Hematopoietic multipotent progenitor cell treated with erythropoietin and hydrocortisone succinate and interleukin-3 and kit ligand, for 8 days (in vitro differentiated cells): ENCODE data around the gene EFEMP1.

Experiments used
- DNase-seq: peaks from one replicate; pipeline ENCODE4 v3.0.0-alpha.2; 2015

EFEMP1 gene

DNA sequence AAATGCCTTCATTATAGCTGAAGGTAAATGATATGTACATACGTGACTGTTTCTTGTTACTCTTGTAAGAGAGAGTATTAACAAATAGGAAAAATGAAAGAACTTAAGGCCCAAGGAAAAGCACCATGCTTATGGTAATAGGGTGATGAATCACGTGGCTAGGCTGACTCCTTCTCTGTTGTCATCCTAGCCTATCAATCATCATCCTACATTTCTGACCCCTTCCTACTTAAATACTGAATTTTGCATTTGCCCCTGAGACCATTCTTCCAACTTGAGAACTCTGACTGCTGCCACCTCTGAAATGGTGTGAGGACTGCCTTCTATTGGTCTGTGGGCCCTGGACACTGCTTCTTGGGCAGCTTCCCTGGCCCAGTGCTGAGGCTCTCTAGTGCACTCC is 28.9 kb downstream of the EFEMP1 start:
- DNase-seq = no peak

GRCh38 chr2:55891671-55892094 is 31.9 kb downstream of the EFEMP1 start:
- DNase-seq = no peak

GRCh38 chr2:55888936-55889335 is 34.6 kb downstream of the EFEMP1 start:
- DNase-seq = no peak

DNA sequence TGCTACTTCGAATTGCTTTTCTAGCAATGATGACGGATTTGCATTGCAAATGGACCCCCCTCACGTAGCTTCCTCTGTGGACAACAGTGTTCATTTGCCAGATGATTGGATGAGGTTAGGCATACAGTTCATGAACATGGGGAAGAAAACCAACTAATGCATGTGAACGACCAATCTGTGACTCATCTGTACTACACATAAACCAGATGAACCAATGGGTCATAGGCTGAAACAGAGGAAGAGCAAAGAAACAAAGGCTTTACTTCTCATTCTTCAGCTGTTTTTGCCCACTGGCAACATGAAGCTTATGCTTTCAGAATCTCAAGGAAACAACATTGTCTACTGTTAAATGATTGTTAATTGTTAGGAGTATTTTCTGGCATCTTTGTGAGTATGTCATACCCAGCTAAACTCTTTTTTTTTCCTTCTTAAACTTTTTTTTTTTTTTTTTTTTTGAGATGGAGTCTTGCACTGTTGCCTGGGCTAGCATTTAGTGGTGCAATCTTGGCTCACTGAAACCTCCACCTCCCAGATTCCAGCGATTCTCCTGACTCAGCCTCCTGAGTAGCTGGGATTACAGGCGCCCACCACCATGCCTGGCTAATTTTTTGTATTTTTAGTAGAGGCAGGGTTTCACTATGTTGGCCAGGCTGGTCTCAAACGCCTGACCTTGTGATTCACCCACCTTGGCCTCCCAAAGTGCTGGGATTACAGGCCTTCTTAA is 35.5 kb downstream of the EFEMP1 start:
- no peak for DNase-seq

- no peak for DNase-seq
Measured at GRCh38 chr2:55887351-55887750, 36.2 kb downstream of the EFEMP1 start.

DNA sequence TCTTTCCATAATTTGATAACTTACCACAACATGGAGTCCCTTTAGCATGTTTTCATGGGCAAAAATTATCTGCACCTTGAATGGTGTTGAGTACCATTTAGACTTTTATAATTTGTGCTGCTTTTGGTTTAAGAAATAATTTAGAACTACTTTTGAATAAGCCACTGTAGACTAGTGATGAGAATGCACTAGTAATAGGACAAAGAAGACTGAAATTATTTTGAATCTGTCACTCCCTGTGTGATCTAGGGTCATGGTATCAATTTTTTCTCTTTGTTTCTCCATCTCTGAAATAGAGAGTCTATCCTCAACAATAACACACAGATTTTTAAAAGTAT is 37.7 kb downstream of the EFEMP1 start:
- DNase-seq = no peak

DNA sequence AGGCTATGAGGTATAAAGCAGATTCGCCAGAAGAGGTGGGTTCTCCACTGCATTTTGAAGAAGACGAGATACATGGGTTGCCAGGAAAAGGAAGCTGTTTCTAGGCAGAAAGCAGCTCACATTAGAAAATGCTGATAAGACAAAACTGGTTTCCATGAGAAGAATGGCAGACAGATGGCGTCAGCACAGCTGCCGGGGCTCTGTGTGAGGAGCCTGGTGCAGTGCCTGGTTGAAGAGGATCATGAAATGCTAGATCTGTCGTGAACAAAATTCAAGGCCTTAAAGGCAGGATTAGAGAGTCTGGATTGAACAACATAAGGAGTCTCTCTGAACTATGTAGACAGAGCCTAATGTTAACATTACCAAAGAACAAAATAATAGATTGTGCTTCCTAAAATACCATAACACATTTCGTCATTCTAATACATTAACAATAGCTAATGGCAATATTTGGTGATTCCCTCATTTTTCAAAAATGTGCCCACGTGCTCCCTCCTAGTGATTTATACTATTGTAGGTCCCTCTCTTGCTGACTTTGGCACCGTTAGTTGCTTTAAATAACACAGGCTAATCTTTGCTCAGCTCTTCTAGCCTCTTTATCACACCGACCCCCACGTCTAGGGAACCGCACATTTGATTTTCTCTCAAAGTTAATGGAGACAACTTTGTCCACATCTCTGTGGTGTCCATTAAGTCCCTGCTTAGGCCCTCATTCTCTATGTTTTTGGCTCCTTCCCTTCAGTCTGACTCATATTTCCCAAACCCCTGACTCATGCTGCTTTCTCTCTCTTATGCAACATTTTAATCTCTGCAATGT is 38.2 kb downstream of the EFEMP1 start:
- DNase-seq = no peak

DNA sequence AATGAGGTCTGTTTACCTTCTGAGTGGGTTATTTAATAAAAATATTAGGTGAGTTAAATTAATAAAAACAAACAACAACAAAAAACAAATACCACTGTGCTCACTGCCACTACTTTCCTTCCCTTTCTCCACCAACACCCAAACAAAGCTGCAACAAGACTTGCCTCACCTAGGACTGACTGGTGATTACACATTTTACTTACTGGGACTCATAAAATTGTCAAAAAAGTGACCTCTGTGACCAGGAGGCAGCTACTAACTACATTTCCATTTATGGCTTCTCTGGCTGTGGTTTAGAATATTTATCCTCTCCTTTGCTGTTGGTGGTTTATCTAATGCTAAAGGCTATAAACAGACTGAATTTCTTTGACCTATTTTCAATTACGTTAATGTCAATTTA is 39.8 kb downstream of the EFEMP1 start:
- no peak for DNase-seq

DNA sequence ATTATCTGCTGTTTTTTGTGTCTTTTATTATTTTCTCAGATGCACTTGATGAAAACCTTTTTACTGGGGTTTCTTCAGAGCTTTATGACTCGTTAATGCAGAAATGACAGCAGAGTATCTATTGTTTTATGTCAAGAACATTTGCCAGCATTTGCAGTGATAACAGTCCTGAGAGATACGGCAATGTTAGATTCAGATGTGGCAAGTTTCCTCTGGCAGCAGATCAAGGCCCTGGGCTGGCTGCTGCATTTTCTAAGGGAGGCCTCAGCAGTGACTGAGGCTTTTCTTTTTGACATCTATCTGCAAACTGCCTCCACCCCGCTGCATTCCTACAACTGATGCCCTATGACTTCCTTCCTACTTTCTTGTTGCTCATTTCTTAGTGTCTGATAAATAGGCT is 40.2 kb downstream of the EFEMP1 start:
- no peak for DNase-seq

GRCh38 chr2:55882954-55883353 is 40.6 kb downstream of the EFEMP1 start:
- DNase-seq = no peak

- DNase-seq = no peak
Measured at GRCh38 chr2:55880416-55881143, 43.0 kb downstream of the EFEMP1 start.

DNA sequence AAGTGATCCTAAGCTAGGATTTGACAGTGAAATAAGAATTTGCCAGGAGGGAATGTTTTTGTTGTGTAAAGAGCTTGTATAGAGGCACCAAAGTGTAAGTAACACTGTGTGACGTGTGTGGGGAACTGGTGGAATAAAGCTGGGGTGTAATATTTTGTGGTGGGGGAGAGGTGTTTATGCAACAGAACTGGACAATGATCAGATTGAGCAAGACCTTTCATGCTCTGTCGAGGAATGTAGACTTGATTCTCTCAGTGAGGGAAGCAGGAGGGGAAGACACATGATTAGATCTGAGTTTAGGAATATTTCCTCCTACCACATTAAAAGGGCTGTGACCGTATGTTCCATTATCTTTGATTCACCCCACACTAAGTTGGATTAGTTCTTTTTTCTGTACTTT is 43.6 kb downstream of the EFEMP1 start:
- DNase-seq = no peak

- DNase-seq = no peak
Measured at GRCh38 chr2:55877087-55877436, 46.5 kb downstream of the EFEMP1 start.

DNA sequence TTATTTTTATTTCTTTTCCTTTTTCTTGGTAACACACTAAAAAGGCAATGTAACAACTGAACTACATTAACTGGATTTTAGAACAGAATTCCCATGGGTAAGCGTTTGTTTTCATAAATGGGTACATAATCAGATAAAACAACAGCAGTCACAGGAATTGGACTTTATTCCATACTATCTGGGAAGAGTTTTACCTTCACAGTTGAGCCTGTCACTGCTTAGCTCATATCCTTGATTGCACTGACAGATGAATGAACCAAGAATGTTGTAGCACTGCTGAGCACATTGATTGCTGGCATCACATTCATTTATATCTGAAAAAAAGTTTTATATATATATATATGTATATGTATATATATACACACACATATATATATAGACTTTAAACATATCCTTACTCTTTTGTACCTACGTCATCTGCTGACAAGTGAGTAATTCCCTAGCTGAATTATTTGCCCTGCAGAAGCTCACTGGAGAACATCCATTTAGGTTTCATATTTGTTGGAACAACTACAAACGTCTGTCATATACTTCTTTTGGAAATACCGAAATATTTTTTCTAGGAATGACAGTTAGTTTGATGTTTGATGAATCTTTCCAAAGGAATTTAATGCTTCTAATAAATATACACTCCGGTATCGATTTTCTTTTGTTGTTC is 47.0 kb downstream of the EFEMP1 start:
- DNase-seq = no peak

DNA sequence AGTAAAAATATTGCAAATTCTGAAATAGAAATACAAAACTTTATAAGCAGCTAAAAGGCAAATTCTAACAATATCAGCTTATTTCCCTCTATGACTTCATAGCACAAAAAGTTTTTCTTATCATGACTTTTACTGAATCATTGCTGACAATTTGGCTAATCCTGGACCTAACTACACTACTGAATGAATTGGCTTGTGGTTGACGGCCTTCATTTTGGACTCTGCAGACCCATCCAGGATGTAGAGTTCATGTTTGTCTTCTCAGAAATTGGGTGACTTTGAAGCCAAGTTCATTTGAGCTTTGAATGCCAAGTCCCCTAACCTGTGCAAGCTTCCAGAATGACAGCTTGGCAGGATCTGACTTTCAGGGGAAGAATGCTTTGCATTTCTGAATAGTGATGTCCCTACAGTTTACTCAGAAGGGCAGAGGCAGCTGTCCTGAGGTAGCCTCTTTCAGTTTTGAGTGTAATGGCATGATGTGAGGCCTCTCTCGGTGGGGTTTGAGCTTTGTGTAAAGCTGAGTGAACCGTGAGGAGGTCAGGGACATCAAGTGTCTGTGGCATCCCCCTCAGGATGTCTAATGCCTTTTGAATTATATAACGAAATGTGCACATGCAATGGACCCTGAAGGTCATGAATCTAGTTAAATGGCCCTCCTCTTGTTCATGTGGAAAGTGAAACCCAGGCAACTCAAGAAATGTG is 48.0 kb downstream of the EFEMP1 start:
- no peak for DNase-seq

- DNase-seq = no peak
Measured at GRCh38 chr2:55874338-55874737, 49.2 kb downstream of the EFEMP1 start.

DNA sequence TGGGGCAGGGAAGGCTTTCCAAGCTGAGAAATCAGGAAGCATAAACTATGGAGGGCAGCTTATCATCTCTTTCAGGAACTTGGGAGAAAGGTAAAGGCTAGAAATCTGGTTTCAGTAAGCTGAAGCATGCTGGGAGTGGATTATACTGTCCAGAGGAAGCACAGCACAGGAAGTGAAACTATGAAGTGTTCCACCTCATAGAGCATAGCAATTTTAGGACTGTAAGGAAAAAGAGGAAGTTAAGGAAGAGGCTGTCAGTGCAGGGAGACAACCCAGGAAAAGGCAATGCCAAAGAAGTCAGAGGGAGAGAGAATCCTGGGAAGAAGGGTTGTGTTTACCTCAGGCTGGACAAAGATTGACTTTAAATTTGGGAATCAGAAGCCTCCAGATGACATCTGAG is 51.9 kb downstream of the EFEMP1 start:
- DNase-seq = no peak

DNA sequence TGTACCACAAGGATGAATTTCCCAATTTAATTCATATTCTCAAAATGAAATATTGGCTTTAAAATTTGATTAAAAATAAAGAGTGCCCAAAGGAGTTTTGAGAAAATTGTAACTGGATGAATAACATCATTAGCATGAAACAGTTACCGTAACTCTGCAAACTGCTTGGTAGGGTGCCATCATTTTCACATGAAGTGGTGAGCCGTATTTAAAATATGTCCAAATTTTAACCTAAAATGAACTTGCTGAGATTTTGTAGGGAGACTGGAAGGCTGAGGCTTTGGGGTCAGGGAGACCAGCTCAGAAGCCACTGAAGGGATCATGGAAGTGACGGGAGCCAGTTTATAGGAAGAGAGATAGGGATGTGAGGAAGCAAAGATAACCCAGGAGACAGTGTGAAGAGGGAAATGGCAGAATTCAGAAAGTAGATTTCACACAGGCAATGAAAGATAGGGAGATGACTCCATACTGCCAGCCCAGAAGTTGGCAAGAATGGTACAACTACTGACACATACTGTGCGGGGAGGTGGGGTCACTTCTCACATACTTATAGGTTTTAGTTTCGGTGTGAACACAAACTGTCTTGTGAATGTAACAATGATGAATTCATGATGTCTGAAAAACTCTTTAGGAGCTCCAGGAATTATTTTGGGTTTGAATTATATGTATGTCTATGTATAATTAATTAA is 53.8 kb downstream of the EFEMP1 start:
- no peak for DNase-seq

DNA sequence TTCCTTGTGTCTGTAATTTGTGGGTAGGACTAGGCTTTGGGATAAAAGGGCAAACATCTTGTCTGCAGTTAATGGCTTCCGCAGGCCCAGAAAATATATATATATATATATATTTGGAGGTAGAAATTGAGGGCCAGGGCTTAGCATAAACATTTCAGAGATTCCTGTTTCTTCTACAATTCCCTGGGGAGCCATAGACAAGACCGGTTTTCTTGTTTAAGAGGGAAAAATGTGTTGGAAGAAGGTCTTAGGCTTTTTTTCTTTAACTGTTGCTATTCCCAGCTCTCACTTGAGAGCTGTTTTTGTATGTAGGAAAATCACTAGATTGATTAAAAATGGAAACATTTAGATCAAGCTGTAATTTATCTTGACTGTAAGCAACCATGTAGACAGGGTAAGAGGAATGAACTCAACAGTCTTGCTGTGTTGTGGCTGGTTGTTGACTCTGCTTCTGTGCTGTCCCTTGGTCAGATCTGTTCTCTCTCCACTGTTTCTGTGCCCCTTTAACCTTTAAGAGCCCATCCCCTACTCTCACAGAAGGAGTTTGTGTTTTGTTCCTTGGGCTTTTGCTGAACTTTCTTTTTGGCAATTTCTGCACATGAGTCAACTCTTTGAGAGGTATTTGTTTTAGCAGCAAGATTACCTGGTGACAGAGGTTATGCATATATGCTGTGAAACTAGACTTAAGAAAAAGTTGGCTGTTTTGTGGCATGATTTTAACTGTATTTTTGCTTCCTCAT is 58.3 kb downstream of the EFEMP1 start:
- DNase-seq = no peak

DNA sequence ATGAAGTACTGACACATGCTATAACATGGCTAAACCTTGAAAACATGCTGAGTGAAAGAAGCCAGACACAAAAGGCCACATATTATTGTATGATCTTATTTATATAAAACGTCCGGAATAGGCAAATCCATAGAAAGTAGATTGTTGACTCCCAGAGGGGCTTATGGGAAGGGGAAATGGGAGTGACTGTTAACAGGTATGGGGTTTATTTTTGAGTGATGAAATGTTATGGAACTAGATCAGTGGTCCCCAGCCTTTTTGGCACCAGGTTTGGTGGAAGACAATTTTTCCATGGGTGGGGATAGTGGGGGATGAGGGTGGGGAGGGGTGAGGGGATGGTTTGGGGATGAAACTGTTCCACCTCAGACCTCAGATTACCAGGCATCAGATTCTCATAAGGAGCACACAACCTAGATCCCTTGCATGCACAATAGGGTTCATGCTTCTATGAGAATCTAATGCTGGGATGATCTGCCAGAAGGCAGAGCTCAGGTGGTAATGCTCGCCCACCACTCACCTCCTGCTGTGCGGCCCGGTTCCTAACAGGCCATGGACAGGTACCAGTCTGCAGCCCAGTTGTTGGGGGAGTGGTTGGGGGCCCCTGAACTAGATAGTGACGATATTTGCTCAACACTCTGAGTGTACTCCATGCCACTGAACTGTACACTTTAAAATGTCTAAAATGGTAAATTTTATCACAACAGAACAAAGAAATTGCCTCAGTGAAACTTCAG is 59.1 kb downstream of the EFEMP1 start:
- no peak for DNase-seq
